Adipocyte (in vitro differentiated cells): Measurements from ENCODE around the gene KDM4C.

Experiments used
- DNase-seq: peaks from one replicate; pipeline ENCODE4 v3.0.0-alpha.2; 2015; ENCODE audit warnings: low read depth
- H3K27me3 ChIP-seq: replicated peaks from 2 replicates; pipeline ENCODE4 v1.7.0; 2013; ENCODE audit warnings: mild to moderate bottlenecking, low read length, moderate library complexity; ENCODE audit not compliant: control insufficient read depth, insufficient read depth
- H3K36me3 ChIP-seq: 2 replicates; pipeline ENCODE4 v1.7.0; 2013; ENCODE audit warnings: low read length, mild to moderate bottlenecking, moderate library complexity; ENCODE audit not compliant: control insufficient read depth, insufficient read depth, severe bottlenecking
- H3K4me1 ChIP-seq: 2 replicates; pipeline ENCODE4 v1.7.0; 2013; ENCODE audit warnings: mild to moderate bottlenecking, low read length, moderate library complexity; ENCODE audit not compliant: control insufficient read depth, insufficient read depth
- H3K4me3 ChIP-seq: 2 replicates; pipeline ENCODE4 v1.7.0; 2013; ENCODE audit warnings: mild to moderate bottlenecking, low read length, moderate library complexity
- H3K9ac ChIP-seq: 2 replicates; pipeline ENCODE4 v1.7.0; 2013; ENCODE audit warnings: mild to moderate bottlenecking, low read length, moderate library complexity
- H3K9me3 ChIP-seq: 2 replicates; pipeline ENCODE4 v1.7.0; 2013; ENCODE audit warnings: mild to moderate bottlenecking, low read length, moderate library complexity; ENCODE audit not compliant: control insufficient read depth

KDM4C gene

DNA sequence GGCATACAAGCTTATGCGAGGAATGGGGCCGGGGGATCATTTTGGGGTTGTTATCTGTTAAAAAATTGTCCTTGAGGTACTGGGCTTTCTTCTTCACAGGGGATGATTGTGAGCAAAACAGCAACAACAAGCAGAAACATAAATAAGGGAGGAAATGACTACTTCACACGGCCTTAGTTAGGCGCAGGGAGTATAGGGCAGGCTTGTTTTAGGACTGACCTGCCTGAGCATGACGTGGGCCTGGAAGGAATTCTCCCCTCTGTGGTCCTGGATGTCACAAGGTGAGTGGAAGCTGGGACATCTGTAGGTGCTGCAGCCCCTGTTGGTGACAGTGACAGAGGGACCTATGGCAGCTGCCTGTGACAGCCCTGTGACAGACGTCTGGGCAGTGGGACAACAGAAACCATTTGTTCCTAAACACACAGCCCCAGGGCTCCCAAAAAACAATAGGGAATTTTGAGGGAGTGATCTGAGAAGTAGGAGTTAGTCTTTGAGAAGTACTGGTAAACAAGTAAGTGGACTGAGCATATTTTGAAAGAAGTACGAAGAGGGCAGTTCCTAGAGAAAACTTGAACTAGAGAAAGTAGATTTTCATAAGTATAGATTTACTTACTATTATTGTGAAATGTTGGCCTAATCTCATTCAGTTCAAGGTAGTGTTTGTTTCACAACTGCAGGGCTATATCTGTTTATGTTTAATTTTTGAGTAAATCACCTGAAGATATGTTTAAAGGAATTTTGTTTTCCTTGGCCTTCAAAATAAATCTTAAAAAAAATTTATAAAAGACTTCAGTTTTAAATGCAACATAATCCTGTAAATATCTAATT, 113.1 kb downstream of the KDM4C start:
- no peak overlapping the region for H3K9ac ChIP-seq
- peaks cover 17% of the 10 kb centered on the region for H3K4me1 ChIP-seq
- no peaks in the 10 kb centered on the region for H3K9me3 ChIP-seq
- no peak overlapping the region for H3K4me3 ChIP-seq
- DNase-seq, result peak; percentile 14
- no peaks in the 10 kb centered on the region for H3K27me3 ChIP-seq
- no peaks in the 10 kb centered on the region for H3K36me3 ChIP-seq

DNA sequence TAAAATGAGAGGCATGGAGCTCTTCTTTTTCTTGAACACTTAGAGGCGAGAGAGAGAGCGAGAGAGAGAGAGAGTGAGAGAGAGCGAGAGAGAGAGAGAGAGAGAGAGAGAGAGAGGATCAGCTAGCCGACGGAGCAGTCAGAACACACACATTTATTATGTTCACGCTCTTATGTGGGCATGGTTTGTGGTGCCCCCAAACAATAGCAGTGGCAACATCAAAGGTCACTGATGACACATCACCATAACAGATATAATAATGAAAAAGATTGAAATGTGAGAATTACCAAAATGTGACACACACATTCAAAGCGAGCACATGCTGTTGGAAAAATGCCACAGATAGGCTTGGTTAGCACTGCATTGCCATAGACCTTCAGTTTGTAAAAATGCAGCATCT, 116.1 kb downstream of the KDM4C start:
- H3K27me3 ChIP-seq, result no peaks in the 10 kb centered on the region
- no peaks in the 10 kb centered on the region for H3K9me3 ChIP-seq
- peak; percentile 8 for DNase-seq
- peaks cover 25% of the 10 kb centered on the region for H3K4me1 ChIP-seq
- H3K4me3 ChIP-seq, result no peak overlapping the region
- no peaks in the 10 kb centered on the region for H3K36me3 ChIP-seq
- H3K9ac ChIP-seq, result no peak overlapping the region

DNA sequence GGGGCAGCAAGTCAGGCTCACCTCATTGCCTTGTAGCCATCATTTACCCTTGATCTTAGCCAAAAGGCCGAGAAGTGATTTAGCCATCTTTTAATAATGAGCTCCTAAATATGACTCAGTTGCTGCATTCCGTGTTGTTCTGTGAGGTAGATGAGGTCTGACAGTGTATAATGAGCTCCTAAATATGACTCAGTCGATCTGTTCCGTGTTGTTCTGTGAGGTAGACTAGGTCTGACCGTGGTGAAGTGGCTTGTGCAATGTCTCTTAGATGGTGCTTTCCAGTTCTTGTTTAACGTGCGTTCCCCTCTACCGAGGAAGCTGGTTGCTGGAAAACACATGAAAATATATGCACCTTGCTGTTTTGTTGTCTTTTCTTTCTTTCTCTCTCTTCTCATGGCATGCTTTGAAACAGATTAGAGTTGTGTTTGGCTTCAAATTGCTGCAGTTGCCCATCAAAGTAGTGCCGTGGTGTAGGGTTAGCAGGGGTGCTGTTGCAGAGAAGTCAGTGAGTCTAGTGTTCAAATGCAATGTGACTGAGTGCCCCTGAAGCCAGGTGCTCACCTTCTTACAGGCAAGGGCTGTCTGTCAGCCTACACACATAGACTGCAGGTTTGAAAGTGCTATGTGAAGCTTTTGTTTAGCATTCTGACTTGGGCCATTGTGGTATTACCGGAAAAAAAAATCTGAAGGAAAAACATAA, 118.6 kb downstream of the KDM4C start:
- Histone ChIP-seq H3K4me3 (no peak overlapping the region), H3K36me3 (peaks cover 8% of the 10 kb centered on the region), H3K9ac (no peak overlapping the region), H3K27me3 (no peaks in the 10 kb centered on the region), H3K9me3 (no peaks in the 10 kb centered on the region), H3K4me1 (peaks cover 18% of the 10 kb centered on the region)
- no peak for DNase-seq

DNA sequence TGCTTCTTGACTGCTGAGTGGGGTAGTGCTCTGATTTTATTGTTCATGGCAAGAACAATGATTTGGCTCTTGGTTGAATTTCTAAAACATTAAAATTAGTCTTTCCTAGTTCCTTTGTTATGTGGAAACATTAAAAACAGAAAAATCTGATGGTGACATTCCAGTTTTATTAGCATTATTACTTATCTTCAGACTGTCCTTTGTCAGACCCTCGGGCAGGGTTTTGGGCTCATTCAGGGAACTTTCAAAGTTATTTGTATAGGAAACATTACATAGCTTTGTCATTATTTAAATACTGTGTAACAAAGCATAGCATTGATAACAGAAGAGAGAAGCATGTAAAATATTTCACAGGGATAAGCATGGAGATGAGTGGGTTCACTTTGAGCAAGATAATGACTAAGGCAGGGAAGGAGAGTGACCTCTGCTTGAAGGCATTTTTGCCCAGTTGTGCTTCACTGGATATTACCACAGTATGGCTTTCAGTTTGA, 119.9 kb downstream of the KDM4C start:
- Histone ChIP-seq H3K9me3 (no peaks in the 10 kb centered on the region), H3K4me1 (peaks cover 15% of the 10 kb centered on the region), H3K9ac (no peak overlapping the region), H3K36me3 (peaks cover 8% of the 10 kb centered on the region), H3K27me3 (no peaks in the 10 kb centered on the region), H3K4me3 (no peak overlapping the region)
- peak; percentile 41 for DNase-seq

DNA sequence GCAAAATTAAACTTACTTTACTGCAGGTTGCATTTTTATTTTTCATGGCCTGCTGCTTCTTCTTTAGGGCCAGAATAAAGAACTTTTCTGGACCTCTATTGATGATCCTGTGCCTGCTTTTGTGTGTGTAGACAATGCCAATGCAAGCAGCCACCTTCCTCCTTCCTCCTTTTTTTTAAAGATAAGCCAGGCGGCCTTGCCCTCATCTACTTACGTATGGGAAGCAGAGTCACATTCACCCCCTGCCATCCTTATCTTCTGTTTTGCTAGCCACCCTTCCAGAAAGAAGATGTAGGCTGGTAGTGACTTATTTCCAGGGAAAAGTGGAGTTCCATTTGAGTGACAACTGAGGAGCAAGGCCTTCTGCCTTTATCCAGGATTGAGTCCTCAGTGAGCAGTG, 122.9 kb downstream of the KDM4C start:
- no peaks in the 10 kb centered on the region for H3K27me3 ChIP-seq
- H3K4me1 ChIP-seq, result peaks cover 8% of the 10 kb centered on the region
- no peak overlapping the region for H3K9ac ChIP-seq
- no peak for DNase-seq
- no peak overlapping the region for H3K4me3 ChIP-seq
- H3K9me3 ChIP-seq, result no peaks in the 10 kb centered on the region
- H3K36me3 ChIP-seq, result peaks cover 8% of the 10 kb centered on the region

DNA sequence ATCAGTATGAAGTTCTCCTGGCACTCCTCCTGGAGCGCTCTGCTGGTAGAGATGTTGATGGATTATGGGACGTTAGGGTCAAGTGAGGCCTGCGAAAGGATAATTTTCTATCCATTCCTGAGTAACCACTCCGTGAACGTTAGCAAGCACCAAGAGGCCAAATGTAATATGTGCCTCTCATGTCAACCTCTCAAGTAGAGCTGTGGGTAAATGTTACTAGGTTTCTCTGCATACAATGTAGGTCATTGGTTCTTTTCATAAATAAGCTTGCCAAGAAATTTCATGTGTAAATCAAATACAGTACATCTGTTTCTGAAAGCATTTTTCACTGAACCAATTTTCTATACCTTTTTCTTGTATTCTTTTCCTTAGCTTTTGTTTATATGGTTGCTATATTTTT, 126.3 kb downstream of the KDM4C start:
- peaks cover 13% of the 10 kb centered on the region for H3K36me3 ChIP-seq
- no peak overlapping the region for H3K4me3 ChIP-seq
- DNase-seq, result no peak
- H3K9ac ChIP-seq, result no peak overlapping the region
- no peaks in the 10 kb centered on the region for H3K27me3 ChIP-seq
- H3K4me1 ChIP-seq, result no peaks in the 10 kb centered on the region
- no peaks in the 10 kb centered on the region for H3K9me3 ChIP-seq

DNA sequence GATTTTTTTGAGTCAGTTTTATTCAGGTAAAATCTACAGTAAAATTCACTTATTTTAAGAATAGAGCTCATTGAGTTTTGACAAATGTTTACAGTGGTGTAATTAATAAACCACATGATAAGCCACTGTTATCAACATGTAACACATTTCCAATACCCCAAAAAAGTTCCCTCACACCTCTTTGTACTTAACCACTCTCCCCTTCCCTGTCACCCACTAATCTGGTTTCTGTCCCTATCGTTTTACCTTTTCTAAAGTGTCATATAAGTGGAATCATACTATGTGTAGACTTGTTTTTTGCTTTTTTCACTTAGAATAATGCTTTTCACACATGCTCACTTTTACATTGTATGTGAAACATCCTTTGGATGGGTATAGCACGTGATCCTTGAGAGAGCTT, 127.2 kb downstream of the KDM4C start:
- no peak overlapping the region for H3K4me3 ChIP-seq
- H3K9ac ChIP-seq, result no peak overlapping the region
- no peaks in the 10 kb centered on the region for H3K27me3 ChIP-seq
- no peak for DNase-seq
- H3K36me3 ChIP-seq, result peaks cover 21% of the 10 kb centered on the region
- no peaks in the 10 kb centered on the region for H3K4me1 ChIP-seq
- H3K9me3 ChIP-seq, result no peaks in the 10 kb centered on the region

DNA sequence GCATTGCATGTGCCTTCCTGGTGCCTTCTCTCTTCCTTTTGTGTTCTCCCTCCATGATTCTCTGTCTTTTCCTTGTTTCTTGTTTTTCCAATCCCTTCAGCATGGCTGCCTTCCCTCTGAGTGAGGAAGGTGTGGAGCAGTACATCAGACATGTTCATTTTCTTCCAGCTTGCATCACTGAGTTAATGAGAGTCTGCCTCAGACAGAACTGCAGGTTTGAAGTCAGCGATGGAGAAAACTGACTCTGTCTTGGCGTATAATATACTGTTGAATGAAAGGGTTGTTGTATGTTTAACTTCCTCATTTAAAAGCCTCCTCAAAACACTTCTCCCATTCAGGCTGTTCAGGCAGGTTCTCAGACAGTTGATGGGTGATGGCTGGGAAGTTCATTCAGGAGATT, 129.3 kb downstream of the KDM4C start:
- H3K4me1 ChIP-seq, result no peaks in the 10 kb centered on the region
- no peak overlapping the region for H3K9ac ChIP-seq
- no peaks in the 10 kb centered on the region for H3K9me3 ChIP-seq
- DNase-seq, result no peak
- no peaks in the 10 kb centered on the region for H3K27me3 ChIP-seq
- H3K4me3 ChIP-seq, result no peak overlapping the region
- peaks cover 12% of the 10 kb centered on the region for H3K36me3 ChIP-seq

DNA sequence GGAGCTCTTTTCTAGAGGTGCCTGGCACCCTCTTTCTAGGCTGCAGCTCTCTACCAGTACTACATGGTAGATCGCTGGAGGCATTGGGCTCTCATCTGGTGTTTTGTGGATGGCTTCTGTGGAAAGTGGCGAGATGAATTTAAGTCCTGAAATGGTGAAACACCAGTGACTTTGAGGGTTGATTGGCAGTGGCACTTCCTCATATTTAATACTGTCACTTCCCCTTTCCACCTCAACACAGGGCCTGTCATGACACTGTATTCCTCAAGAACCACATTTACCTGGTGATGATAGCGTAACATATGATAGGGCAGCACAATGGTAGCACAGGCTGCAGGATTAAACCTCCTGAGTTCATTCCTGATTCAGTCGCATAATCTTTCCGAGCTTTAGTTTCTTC, 132.1 kb downstream of the KDM4C start:
- no peak for DNase-seq
- Histone ChIP-seq H3K4me1 (no peaks in the 10 kb centered on the region), H3K36me3 (peaks cover 33% of the 10 kb centered on the region), H3K4me3 (no peak overlapping the region), H3K27me3 (no peaks in the 10 kb centered on the region), H3K9me3 (no peaks in the 10 kb centered on the region), H3K9ac (no peak overlapping the region)

DNA sequence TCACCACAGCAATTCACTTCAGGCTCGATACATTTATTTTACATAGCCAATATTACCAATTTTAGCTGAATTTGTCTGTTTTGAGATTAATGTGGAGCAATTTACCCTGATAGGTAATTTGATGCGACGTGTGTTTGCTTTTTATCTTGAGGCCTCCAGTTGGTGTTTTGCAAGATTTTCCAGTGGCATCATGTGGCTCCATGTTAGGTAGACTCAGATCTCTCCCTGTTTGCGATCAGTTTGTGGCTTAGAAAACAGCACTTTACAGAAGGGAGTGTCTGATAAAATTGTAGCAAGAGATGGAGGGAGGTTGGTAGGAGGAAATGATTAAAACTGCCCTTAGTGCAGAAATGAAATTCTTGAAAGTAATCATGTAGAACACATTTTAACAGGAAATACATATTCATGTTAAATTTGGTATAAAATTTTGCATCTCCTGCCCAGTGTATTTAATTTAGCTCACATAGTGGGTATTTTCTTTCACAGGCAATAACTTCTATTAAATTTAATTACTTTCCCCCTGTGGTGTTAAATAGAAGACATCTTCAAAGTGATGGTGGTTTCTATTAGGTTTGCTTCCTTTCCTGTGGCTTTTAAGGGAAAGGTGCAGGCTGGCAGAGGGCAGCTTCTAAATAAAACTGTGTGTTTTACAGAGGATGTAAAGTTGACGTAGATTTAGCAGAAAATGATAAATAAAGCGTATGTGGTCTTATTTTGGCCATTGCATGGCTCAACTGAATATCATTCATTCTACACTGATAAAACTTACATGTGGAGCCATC, 135.8 kb downstream of the KDM4C start:
- Histone ChIP-seq H3K27me3 (no peaks in the 10 kb centered on the region), H3K36me3 (peaks cover 30% of the 10 kb centered on the region), H3K4me1 (no peaks in the 10 kb centered on the region), H3K9me3 (no peaks in the 10 kb centered on the region), H3K4me3 (no peak overlapping the region), H3K9ac (no peak overlapping the region)
- no peak for DNase-seq

DNA sequence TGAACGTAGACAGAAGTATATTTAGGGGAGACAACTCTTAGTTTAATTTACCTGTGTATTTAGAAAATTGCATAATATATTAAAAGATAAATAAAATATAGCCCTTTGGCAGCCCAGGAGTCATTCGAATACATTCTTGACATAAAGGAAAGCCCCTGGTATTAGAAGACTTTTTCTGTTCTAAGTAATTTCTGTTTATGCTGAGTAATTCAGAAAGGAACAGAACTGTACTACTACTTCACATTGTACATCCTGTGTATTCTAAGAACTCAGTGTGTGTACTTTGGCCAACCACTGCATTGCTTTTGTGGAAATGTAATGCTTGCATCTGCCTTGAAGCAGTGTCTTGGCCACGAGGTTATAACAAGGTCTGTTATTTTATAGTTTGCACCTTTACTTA, 136.4 kb downstream of the KDM4C start:
- Histone ChIP-seq H3K27me3 (no peaks in the 10 kb centered on the region), H3K9ac (no peak overlapping the region), H3K4me1 (no peaks in the 10 kb centered on the region), H3K9me3 (no peaks in the 10 kb centered on the region), H3K36me3 (peaks cover 30% of the 10 kb centered on the region), H3K4me3 (no peak overlapping the region)
- no peak for DNase-seq
